OCI-LY1 (cell line): ENCODE measurements around the gene MAP2.
A peak's percentile ranks its signal among the peaks of the same experiment; 100 is the strongest.

Experiments
- H2AFZ ChIP-seq: fragments of 200-600 bp; sonication (generic), shearing (Covaris generic); 2 replicates; pipeline ENCODE4 v1.6.0; 2014; ENCODE audit warnings: antibody characterized with exemption, mild to moderate bottlenecking, low read length
- H3F3A ChIP-seq: fragments of 200-600 bp; sonication (generic), shearing (Covaris generic); 2 replicates; pipeline ENCODE4 v1.6.0; 2014; ENCODE audit warnings: mild to moderate bottlenecking, antibody characterized with exemption, low read length, moderate library complexity; ENCODE audit not compliant: insufficient read depth
- H3K27ac ChIP-seq: fragments of 200-600 bp; sonication (generic); 2 replicates; pipeline ENCODE4 v1.5.1; 2014; ENCODE audit warnings: low read length, mixed run types, mild to moderate bottlenecking, low read depth; ENCODE audit not compliant: poor library complexity, severe bottlenecking
- H3K27me3 ChIP-seq: fragments of 200-600 bp; sonication (generic); 2 replicates; pipeline ENCODE4 v1.6.0; 2014; ENCODE audit warnings: antibody characterized with exemption, mild to moderate bottlenecking, low read length, moderate library complexity; ENCODE audit not compliant: insufficient read depth
- H3K36me3 ChIP-seq: fragments of 200-600 bp; sonication (generic); 2 replicates; pipeline ENCODE4 v1.6.1; 2014; ENCODE audit warnings: mild to moderate bottlenecking, antibody characterized with exemption, low read length, moderate library complexity, mixed read lengths; ENCODE audit not compliant: insufficient read depth
- H3K4me1 ChIP-seq: fragments of 200-600 bp; sonication (generic); 2 replicates; pipeline ENCODE4 v1.5.1; 2014; ENCODE audit warnings: mild to moderate bottlenecking, low read length, moderate library complexity; ENCODE audit not compliant: insufficient read depth, severe bottlenecking
- H3K4me2 ChIP-seq: fragments of 200-600 bp; sonication (generic), shearing (Covaris generic); 2 replicates; pipeline ENCODE4 v1.6.1; 2014; ENCODE audit warnings: low read length
- H3K4me3 ChIP-seq: fragments of 200-600 bp; sonication (generic); 2 replicates; pipeline ENCODE4 v1.5.1; 2014; ENCODE audit warnings: low read length, low read depth, mild to moderate bottlenecking, mixed read lengths; ENCODE audit not compliant: poor library complexity, severe bottlenecking
- H3K79me2 ChIP-seq: fragments of 200-600 bp; shearing (Covaris generic); 2 replicates; pipeline ENCODE4 v1.6.1; 2016; ENCODE audit warnings: mixed run types, low read length, mixed read lengths; ENCODE audit not compliant: insufficient read depth
- H3K9ac ChIP-seq: fragments of 200-600 bp; sonication (generic), shearing (Covaris generic); 2 replicates; pipeline ENCODE4 v1.6.1; 2014; ENCODE audit warnings: mild to moderate bottlenecking, low read length, mixed read lengths
- H3K9me2 ChIP-seq: fragments of 200-600 bp; sonication (generic), shearing (Covaris generic); 2 replicates; pipeline ENCODE4 v1.6.1; 2014; ENCODE audit warnings: low read depth, mild to moderate bottlenecking, low read length, mixed read lengths
- H3K9me3 ChIP-seq: fragments of 200-600 bp; shearing (Covaris generic); 2 replicates; pipeline ENCODE4 v1.6.1; 2014; ENCODE audit warnings: low read length, mixed read lengths
- H4K20me1 ChIP-seq: fragments of 200-600 bp; sonication (generic), shearing (Covaris generic); 2 replicates; pipeline ENCODE4 v1.6.0; 2016; ENCODE audit warnings: mild to moderate bottlenecking, low read length; ENCODE audit not compliant: insufficient read depth
- EZH2 ChIP-seq: fragments of 200-600 bp; sonication (generic), shearing (Covaris generic); IDR thresholded peaks from 2 replicates; pipeline ENCODE4 v1.8.0; 2017; ENCODE audit warnings: borderline replicate concordance, mixed run types, mild to moderate bottlenecking, antibody characterized with exemption, low read length, moderate library complexity, mixed read lengths
- TF ChIP-seq, protein P1 (sequence below): fragments of 200-600 bp; sonication (generic), shearing (Covaris generic); IDR thresholded peaks from 2 replicates; pipeline ENCODE4 v1.5.1; 2017; ENCODE audit warnings: mild to moderate bottlenecking, antibody characterized with exemption, low read length, moderate library complexity, mixed read lengths

MAP2 gene

DNA sequence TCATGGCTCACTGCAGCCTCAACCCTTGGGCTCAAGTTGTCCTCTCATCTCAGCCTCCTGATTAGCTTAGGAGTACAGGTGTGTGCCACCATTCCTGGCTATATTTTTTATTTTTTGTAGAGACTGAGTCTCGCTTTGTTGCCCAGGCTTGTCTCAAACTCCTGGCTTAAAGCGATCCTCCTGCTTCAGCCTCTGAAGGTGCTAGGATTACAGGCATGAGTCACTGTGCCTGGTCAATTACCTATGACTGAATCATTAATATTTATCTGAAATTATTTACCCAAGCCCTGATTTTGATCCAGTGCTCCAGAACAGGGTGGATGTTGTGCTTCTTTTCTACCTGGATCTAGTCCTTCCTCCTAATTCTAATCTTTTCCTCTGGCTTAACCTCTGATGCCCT, 87.8 kb downstream of the MAP2 start:
- Histone ChIP-seq H3K4me1 (peaks cover 21% of the 10 kb centered on the region), H4K20me1 (no peaks in the 10 kb centered on the region), H3K9me3 (no peaks in the 10 kb centered on the region), H3K36me3 (no peaks in the 10 kb centered on the region), H3K4me3 (no peak overlapping the region), H3K4me2 (no peak overlapping the region), H3K79me2 (no peaks in the 10 kb centered on the region), H3F3A (no peaks in the 10 kb centered on the region), H2AFZ (no peak overlapping the region), H3K27me3 (no peaks in the 10 kb centered on the region), H3K9me2 (no peaks in the 10 kb centered on the region), H3K9ac (no peak overlapping the region), H3K27ac (no peak overlapping the region)
- TF ChIP-seq, protein P1, sequence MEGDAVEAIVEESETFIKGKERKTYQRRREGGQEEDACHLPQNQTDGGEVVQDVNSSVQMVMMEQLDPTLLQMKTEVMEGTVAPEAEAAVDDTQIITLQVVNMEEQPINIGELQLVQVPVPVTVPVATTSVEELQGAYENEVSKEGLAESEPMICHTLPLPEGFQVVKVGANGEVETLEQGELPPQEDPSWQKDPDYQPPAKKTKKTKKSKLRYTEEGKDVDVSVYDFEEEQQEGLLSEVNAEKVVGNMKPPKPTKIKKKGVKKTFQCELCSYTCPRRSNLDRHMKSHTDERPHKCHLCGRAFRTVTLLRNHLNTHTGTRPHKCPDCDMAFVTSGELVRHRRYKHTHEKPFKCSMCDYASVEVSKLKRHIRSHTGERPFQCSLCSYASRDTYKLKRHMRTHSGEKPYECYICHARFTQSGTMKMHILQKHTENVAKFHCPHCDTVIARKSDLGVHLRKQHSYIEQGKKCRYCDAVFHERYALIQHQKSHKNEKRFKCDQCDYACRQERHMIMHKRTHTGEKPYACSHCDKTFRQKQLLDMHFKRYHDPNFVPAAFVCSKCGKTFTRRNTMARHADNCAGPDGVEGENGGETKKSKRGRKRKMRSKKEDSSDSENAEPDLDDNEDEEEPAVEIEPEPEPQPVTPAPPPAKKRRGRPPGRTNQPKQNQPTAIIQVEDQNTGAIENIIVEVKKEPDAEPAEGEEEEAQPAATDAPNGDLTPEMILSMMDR, result no peak
- no peak for TF ChIP-seq EZH2

DNA sequence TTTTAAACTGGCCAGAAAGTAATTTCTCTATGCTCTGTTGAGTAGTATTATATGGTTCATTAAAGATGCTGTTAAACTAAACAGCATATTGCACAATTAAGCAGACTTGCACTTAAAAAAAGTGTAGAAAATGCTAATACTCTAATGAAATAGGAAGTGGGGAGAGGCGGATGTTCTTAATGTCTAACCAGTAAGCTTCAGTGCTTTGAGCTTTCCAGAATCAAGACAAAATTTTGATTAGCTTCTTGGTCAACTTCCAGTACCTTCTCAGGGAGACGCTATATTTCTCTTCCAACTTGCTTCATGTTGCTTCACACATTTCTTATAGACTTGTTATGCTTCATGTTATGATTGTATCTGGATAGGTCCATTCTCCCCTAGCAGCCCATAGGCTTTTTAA, 89.1 kb downstream of the MAP2 start:
- Histone ChIP-seq H3K36me3 (no peaks in the 10 kb centered on the region), H3K4me1 (peaks cover 17% of the 10 kb centered on the region), H3K9me3 (no peaks in the 10 kb centered on the region), H3K79me2 (no peaks in the 10 kb centered on the region), H3K27ac (no peak overlapping the region), H2AFZ (peak overlapping the region; percentile 34; the same call in 1 of the 2 replicates), H4K20me1 (no peaks in the 10 kb centered on the region), H3K27me3 (no peaks in the 10 kb centered on the region), H3K9ac (no peak overlapping the region), H3F3A (no peaks in the 10 kb centered on the region), H3K4me2 (no peak overlapping the region), H3K4me3 (no peak overlapping the region), H3K9me2 (no peaks in the 10 kb centered on the region)
- no peak for TF ChIP-seq EZH2
- TF ChIP-seq, protein P1, result no peak

DNA sequence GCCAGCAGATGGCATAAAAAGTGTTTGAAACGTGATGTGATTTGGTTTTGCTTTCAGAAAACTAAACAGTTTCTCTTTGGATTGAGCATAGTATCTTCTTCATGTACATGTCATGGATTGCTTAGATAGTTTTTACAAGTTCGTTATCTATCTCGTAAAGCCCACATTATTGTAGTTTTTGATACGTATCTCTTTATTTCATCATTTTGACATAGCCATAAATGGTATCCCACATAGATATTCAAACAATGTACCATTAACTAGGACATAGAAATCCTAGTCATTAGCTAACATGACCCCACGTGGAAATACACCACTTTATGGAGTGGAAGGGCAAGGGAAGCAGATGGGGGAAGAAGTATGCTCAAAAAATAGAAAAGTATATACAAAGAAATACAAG, 93.6 kb downstream of the MAP2 start:
- no peaks in the 10 kb centered on the region for H3K27me3 ChIP-seq
- H3K4me1 ChIP-seq, result peaks cover 8% of the 10 kb centered on the region
- no peaks in the 10 kb centered on the region for H3K36me3 ChIP-seq
- no peaks in the 10 kb centered on the region for H3K79me2 ChIP-seq
- H3K9ac ChIP-seq, result no peak overlapping the region
- no peaks in the 10 kb centered on the region for H4K20me1 ChIP-seq
- no peaks in the 10 kb centered on the region for H3K9me3 ChIP-seq
- H3K4me2 ChIP-seq, result no peak overlapping the region
- H3F3A ChIP-seq, result no peaks in the 10 kb centered on the region
- no peak overlapping the region for H2AFZ ChIP-seq
- no peaks in the 10 kb centered on the region for H3K9me2 ChIP-seq
- no peak overlapping the region for H3K27ac ChIP-seq
- H3K4me3 ChIP-seq, result no peak overlapping the region
- TF ChIP-seq, protein P1, result no peak
- no peak for TF ChIP-seq EZH2
